Spleen (tissue), 11 donors: ENCODE measurements around the gene CAMTA1. TPM values are rescaled to one million over a fixed set of nuclear protein-coding genes. Genes with fewer than 3 reads are reported as not detected.
A peak's percentile ranks its signal among the peaks of the same experiment; 100 is the strongest.

Experiments
- DNase-seq: peaks from one replicate; pipeline ENCODE4 v3.0.0-alpha.2; 2020
- H3K27ac ChIP-seq, 8 donors: fragments of 200-600 bp; sonication (generic) in 7 of 8; 1 replicate in 4 of 8; 2 replicates in 4 of 8; pipeline versions ENCODE4 v1.5.0 to v1.8.0; 2016 to 2021; ENCODE audit warnings: inconsistent platforms in 4 of 8, mild to moderate bottlenecking in 4 of 8, moderate library complexity in 1 of 8
- H3K27me3 ChIP-seq, 7 donors: fragments of 200-600 bp; sonication (generic) in 6 of 7; replicated peaks in 1 of 7; 1 replicate in 4 of 7; 2 replicates in 3 of 7; pipeline versions ENCODE4 v1.5.0 to v1.8.0; 2016 to 2021; ENCODE audit warnings: inconsistent platforms in 3 of 7, mild to moderate bottlenecking in 1 of 7
- H3K36me3 ChIP-seq, 6 donors: fragments of 200-600 bp; sonication (generic) in 5 of 6; 1 replicate in 4 of 6; 2 replicates in 2 of 6; pipeline versions ENCODE4 v1.5.0 to v1.8.0; 2016 to 2021; ENCODE audit warnings: inconsistent platforms in 2 of 6
- H3K4me1 ChIP-seq, 6 donors: fragments of 200-600 bp; sonication (generic) in 5 of 6; 1 replicate in 3 of 6; 2 replicates in 3 of 6; pipeline versions ENCODE4 v1.5.0 to v1.8.0; 2016 to 2021; ENCODE audit warnings: inconsistent platforms in 3 of 6
- H3K4me3 ChIP-seq, 8 donors: fragments of 200-600 bp; sonication (generic) in 7 of 8; 1 replicate in 4 of 8; 2 replicates in 4 of 8; pipeline versions ENCODE4 v1.5.0 to v1.8.0; 2016 to 2021; ENCODE audit warnings: inconsistent platforms in 4 of 8, mild to moderate bottlenecking in 4 of 8, moderate library complexity in 2 of 8
- H3K9me3 ChIP-seq, 8 donors: fragments of 200-600 bp; sonication (generic) in 7 of 8; 1 replicate in 4 of 8; 2 replicates in 4 of 8; pipeline versions ENCODE4 v1.5.0 to v1.8.0; 2016 to 2021; ENCODE audit warnings: inconsistent platforms in 4 of 8
- CTCF ChIP-seq, 11 experiments: fragments of 200-600 bp in 7 of 11; fragments of 450-650 bp in 4 of 11; sonication (generic) in 4 of 11; IDR thresholded peaks in 8 of 11; conservative IDR thresholded peaks in 3 of 11; 1 replicate in 7 of 11; 2 replicates in 4 of 11; pipeline versions ENCODE4 v1.4.0 to v1.8.0; 2016 to 2021; ENCODE audit warnings: antibody characterized with exemption in 11 of 11, inconsistent platforms in 4 of 11, mild to moderate bottlenecking in 1 of 11
- POLR2A ChIP-seq, 3 donors: fragments of 450-650 bp; IDR thresholded peaks; one replicate each; pipeline ENCODE4 v1.5.1; 2017; ENCODE audit warnings: antibody characterized with exemption in 3 of 3, mild to moderate bottlenecking in 1 of 3
- POLR2AphosphoS5 ChIP-seq, 3 donors: sonication (generic); formaldehyde crosslinking; IDR thresholded peaks; one replicate each; pipeline ENCODE4 v1.5.1; 2017; ENCODE audit warnings: antibody characterized with exemption in 3 of 3
- WGBS, 5 donors: extraction: QIAGEN DNeasy Blood & Tissue Kit in 3 of 5; methylation state at CpG; one replicate each; pipeline versions ENCODE4 v1.1.5 to v1.1.7; 2013 to 2018; 5-methylcytosine and 5-hydroxymethylcytosine counted together
- intact Hi-C: fragments of 100-400 bp; cut with DNase I; formaldehyde crosslinking; loops from one replicate; pipeline ENCODE4 v1.15.0; 2023; ENCODE audit warnings: low total_unique reads
- polyA plus RNA-seq, 3 donors: library from polyadenylated mRNA; stranded (reverse); fragments of 200-250 nt; gene quantifications; one replicate each; pipeline ENCODE4 v1.2.1, GENCODE V29; 2013
- total RNA-seq, 7 donors: library from RNA; depleted of rRNA in 3 of 7; stranded (reverse); fragments of >200 nt in 3 of 7; fragmentation: NEBNext Ultra II Directional in 4 of 7; extraction: Animal tissue kit (Norgen Biotek cat#: 25700) in 4 of 7; gene quantifications; one replicate each; pipeline versions ENCODE4 v1.1.0 to v1.2.1, GENCODE V29; 2016 to 2021
- donor health status: healthy with polysubstance abuse.
- donor health status: DM: no; HTN: no; CAD: no; lungs with moderate emphysema.
- donor health status: DM: no; HTN: no; CAD: no.
- donor health status: Bipolar disorder and iron deficiency.
- donor health status: healthy.
- donor health status: DM: no; HTN: no; CAD: no.
- donor health status: DM: yes; HTN: yes; CAD: no.

Gene CAMTA1
- total and polyA plus RNA-seq, 10 donors: 53.0 to 106 (median 77.3) TPM

GRCh38 chr1:7390604-7391000, 605.3 kb downstream of the CAMTA1 start:
- Histone ChIP-seq H3K36me3 (no peaks in the 10 kb centered on the region), H3K4me1 (peaks cover 8 to 37% (median 25%) of the 10 kb centered on the region in 6 donors), H3K4me3 (no peak overlapping the region), H3K27me3 (no peaks in the 10 kb centered on the region), H3K9me3 (peaks cover 0 to 8% (median 6%) of the 10 kb centered on the region in 8 donors), H3K27ac (peak overlapping the region in 5 of 8 donors; percentile 71 to 83 (median 73))
- DNase-seq: peak; percentile 66
- TF ChIP-seq CTCF (IDR thresholded peaks at IDR 0.05 in 8 of 11, conservative IDR thresholded peaks at IDR 0.05 in 3 of 11) (no peak), POLR2A (IDR thresholded peaks at IDR 0.05) (no peak), POLR2AphosphoS5 (IDR thresholded peaks at IDR 0.05) (no peak)
- 87 to 97% (median 94%) methylated on average over 6 to 7 of the region's 7 CpGs for WGBS, 5 donors
- intact Hi-C loops: no loop called here

GRCh38 chr1:7393136-7393535, 607.9 kb downstream of the CAMTA1 start:
- no peaks in the 10 kb centered on the region for H3K27me3 ChIP-seq
- H3K4me1 ChIP-seq: peaks cover 3 to 26% (median 18%) of the 10 kb centered on the region in 6 donors
- intact Hi-C loops: no loop called here
- no peaks in the 10 kb centered on the region for H3K36me3 ChIP-seq
- H3K9me3 ChIP-seq: peaks cover 0 to 22% (median 10%) of the 10 kb centered on the region in 8 donors
- WGBS, 5 donors: 59 to 87% (median 71%) methylated on average over 1 of the region's 1 CpG
- TF ChIP-seq POLR2A (IDR thresholded peaks at IDR 0.05) (no peak), POLR2AphosphoS5 (IDR thresholded peaks at IDR 0.05) (no peak), CTCF (IDR thresholded peaks at IDR 0.05 in 8 of 11, conservative IDR thresholded peaks at IDR 0.05 in 3 of 11) (no peak)
- no peak overlapping the region for H3K4me3 ChIP-seq
- peak; percentile 11 for DNase-seq
- no peak overlapping the region for H3K27ac ChIP-seq

GRCh38 chr1:7395251-7395650, 610.0 kb downstream of the CAMTA1 start:
- TF ChIP-seq POLR2AphosphoS5 (IDR thresholded peaks at IDR 0.05): no peak
- no peak for TF ChIP-seq CTCF (IDR thresholded peaks at IDR 0.05 in 8 of 11, conservative IDR thresholded peaks at IDR 0.05 in 3 of 11)
- TF ChIP-seq POLR2A (IDR thresholded peaks at IDR 0.05): no peak
- H3K4me1 ChIP-seq: peaks cover 0 to 6% (median 1%) of the 10 kb centered on the region in 6 donors
- H3K9me3 ChIP-seq: peaks cover 0 to 35% (median 22%) of the 10 kb centered on the region in 8 donors
- 64 to 88% (median 85%) methylated on average over 1 of the region's 1 CpG for WGBS, 5 donors
- DNase-seq: no peak
- intact Hi-C loops: no loop called here
- H3K27ac ChIP-seq: no peak overlapping the region
- H3K4me3 ChIP-seq: no peak overlapping the region
- no peaks in the 10 kb centered on the region for H3K36me3 ChIP-seq
- H3K27me3 ChIP-seq: no peaks in the 10 kb centered on the region

- Histone ChIP-seq H3K27me3 (peaks cover 0 to 12% (median 0%) of the 10 kb centered on the region in 7 donors), H3K36me3 (no peaks in the 10 kb centered on the region), H3K9me3 (peaks cover 0 to 41% (median 24%) of the 10 kb centered on the region in 8 donors), H3K4me3 (no peak overlapping the region), H3K4me1 (no peaks in the 10 kb centered on the region), H3K27ac (no peak overlapping the region)
- TF ChIP-seq CTCF (IDR thresholded peaks at IDR 0.05 in 8 of 11, conservative IDR thresholded peaks at IDR 0.05 in 3 of 11): no peak
- no peak for TF ChIP-seq POLR2A (IDR thresholded peaks at IDR 0.05)
- no peak for TF ChIP-seq POLR2AphosphoS5 (IDR thresholded peaks at IDR 0.05)
- 66 to 78% (median 71%) methylated on average over 1 of the region's 1 CpG for WGBS, 5 donors
- intact Hi-C loops: no loop called here
- DNase-seq: no peak
These were observed 613.7 kb downstream of the CAMTA1 start for GRCh38 chr1:7398982-7399381.
